K562 (cell line): ENCODE data around the gene PBX2. TPM values are rescaled to one million over a fixed set of nuclear protein-coding genes. Genes with fewer than 3 reads are reported as not detected.

Source experiments
- EP300 ChIP-seq: IDR thresholded peaks from 2 replicates; pipeline ENCODE4 v1.6.1; 2012; ENCODE audit warnings: low read length, improper control_type of control experiment
- HMG20A ChIP-seq: fragments of 450-650 bp; formaldehyde crosslinking; conservative IDR thresholded peaks from 2 replicates; pipeline ENCODE4 v1.4.0; 2020; ENCODE audit warnings: mild to moderate bottlenecking, mixed read lengths
- NFE2 ChIP-seq: IDR thresholded peaks from 2 replicates; pipeline ENCODE4 v1.6.1; 2014; ENCODE audit warnings: antibody characterized with exemption, low read depth
- NR2F6 ChIP-seq: fragments of 450-650 bp; formaldehyde crosslinking; IDR thresholded peaks from 2 replicates; pipeline ENCODE4 v1.4.0; 2020; ENCODE audit warnings: mild to moderate bottlenecking
- PHTF2 ChIP-seq: fragments of 250-450 bp; sonication (Bioruptor Pico); IDR thresholded peaks from 2 replicates; pipeline ENCODE4 v1.5.0; 2021; ENCODE audit warnings: mild to moderate bottlenecking
- PRMT5 ChIP-seq: sonication (generic); formaldehyde crosslinking; IDR thresholded peaks from 2 replicates; pipeline ENCODE4 v1.5.0; 2020; ENCODE audit warnings: missing genetic modification reagents
- SMARCE1 ChIP-seq: fragments of 450-650 bp; IDR thresholded peaks from 2 replicates; pipeline ENCODE4 v1.7.1; 2016; ENCODE audit warnings: mild to moderate bottlenecking
- ZNF175 ChIP-seq: fragments of 200-800 bp; sonication (Bioruptor generic); IDR thresholded peaks from 2 replicates; pipeline ENCODE4 v1.6.1; 2016; ENCODE audit warnings: low read depth, mild to moderate bottlenecking, missing genetic modification characterization, missing compliant biosample characterization
- ZNF347 ChIP-seq: fragments of 450-650 bp; formaldehyde crosslinking; IDR thresholded peaks from 2 replicates; pipeline ENCODE4 v1.4.0; 2020; ENCODE audit warnings: low read depth, mild to moderate bottlenecking, moderate library complexity
- ZNF766 ChIP-seq: fragments of 200-800 bp; sonication (Bioruptor generic); conservative IDR thresholded peaks from 2 replicates; pipeline ENCODE4 v1.6.1; 2016; ENCODE audit warnings: missing genetic modification characterization, missing compliant biosample characterization
- polyA plus RNA-seq, 8 experiments: library from polyadenylated mRNA; depleted of rRNA in 4 of 8; stranded (reverse) in 5 of 8; unstranded in 3 of 8; fragments of >200 nt; fragmentation: Nextera tagmentation in 2 of 8; fragmentation: Illumina TruSeq in 1 of 8; extraction: Ambion mirVana in 2 of 8; extraction: Trizol in 1 of 8; gene quantifications; 2 replicates each; pipeline versions ENCODE4 v1.2.1 to v1.2.3, GENCODE V29; 2011 to 2014; ENCODE audit warnings: inconsistent platforms in 1 of 8, missing spikeins in 1 of 8
- total RNA-seq, 7 experiments: library from RNA; depleted of rRNA in 6 of 7; stranded (reverse); fragments of >200 nt in 6 of 7; fragmentation: Illumina TruSeq in 2 of 7; extraction: Trizol in 2 of 7; gene quantifications; 2 replicates each; pipeline versions ENCODE4 v1.2.1 to v1.2.3, GENCODE V29; 2011 to 2021; ENCODE audit warnings: low replicate concordance in 1 of 7
- TF ChIP-seq, protein P1 (sequence below): fragments of 150-350 bp; IDR thresholded peaks from 2 replicates; pipeline ENCODE4 v1.6.1; 2014; ENCODE audit warnings: low read depth, mild to moderate bottlenecking, low read length, borderline replicate concordance
- TF ChIP-seq, protein P2 (sequence below): sonication (generic); IDR thresholded peaks from 2 replicates; pipeline ENCODE4 v1.6.1; 2016
- TF ChIP-seq, protein P3 (sequence below): fragments of 450-650 bp; IDR thresholded peaks from one replicate; pipeline ENCODE4 v1.6.1; 2018; ENCODE audit warnings: mild to moderate bottlenecking, moderate library complexity; ENCODE audit not compliant: partially characterized antibody
- TF ChIP-seq, protein P4 (sequence below), 3 experiments: fragments of 200-800 bp in 1 of 3; sonication (Bioruptor generic) in 1 of 3; sonication (generic) in 1 of 3; formaldehyde crosslinking in 1 of 3; IDR thresholded peaks; 2 replicates each; pipeline versions ENCODE4 v1.6.1 to v1.8.0; 2016 to 2022; ENCODE audit warnings: mild to moderate bottlenecking in 2 of 3, missing compliant biosample characterization in 2 of 3, missing genetic modification characterization in 2 of 3, missing genetic modification reagents in 1 of 3
- TF ChIP-seq, protein P5 (sequence below): sonication (generic); formaldehyde crosslinking; IDR thresholded peaks from 2 replicates; pipeline ENCODE4 v1.8.1; 2023; ENCODE audit warnings: missing genetic modification reagents, mild to moderate bottlenecking, borderline replicate concordance

PBX2 gene
- total and polyA plus RNA-seq, 9 of the 15 experiments (the other 6 are each of a cell fraction or from before 2014, with no cell fraction given) = 1.9 to 134 (median 62.5) TPM

DNA sequence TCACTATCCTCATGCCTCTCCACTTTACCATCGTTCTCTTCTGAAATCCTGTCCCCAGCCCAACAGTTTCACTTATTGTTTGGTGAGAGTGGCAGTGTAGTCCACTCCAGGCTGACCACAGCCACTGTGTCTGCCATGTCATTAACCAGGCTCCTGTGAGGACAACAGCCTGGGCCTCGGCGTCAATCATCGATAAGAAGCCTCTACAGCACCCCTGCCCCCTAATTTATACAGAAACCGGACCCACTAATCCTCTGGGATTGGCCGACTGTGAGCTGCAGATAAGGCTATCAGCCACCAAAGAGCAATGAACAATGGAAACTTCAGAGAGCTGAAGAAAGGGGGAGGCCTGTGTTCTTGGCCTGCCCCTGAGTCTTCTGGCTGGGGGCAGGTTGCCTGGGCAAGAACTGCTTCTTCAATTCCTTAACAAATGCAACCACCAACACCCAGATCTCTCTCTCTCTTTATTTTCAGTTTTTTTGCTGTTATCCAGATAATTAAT is 22.2 kb downstream of the PBX2 start (continued):
- TF ChIP-seq, protein P1, sequence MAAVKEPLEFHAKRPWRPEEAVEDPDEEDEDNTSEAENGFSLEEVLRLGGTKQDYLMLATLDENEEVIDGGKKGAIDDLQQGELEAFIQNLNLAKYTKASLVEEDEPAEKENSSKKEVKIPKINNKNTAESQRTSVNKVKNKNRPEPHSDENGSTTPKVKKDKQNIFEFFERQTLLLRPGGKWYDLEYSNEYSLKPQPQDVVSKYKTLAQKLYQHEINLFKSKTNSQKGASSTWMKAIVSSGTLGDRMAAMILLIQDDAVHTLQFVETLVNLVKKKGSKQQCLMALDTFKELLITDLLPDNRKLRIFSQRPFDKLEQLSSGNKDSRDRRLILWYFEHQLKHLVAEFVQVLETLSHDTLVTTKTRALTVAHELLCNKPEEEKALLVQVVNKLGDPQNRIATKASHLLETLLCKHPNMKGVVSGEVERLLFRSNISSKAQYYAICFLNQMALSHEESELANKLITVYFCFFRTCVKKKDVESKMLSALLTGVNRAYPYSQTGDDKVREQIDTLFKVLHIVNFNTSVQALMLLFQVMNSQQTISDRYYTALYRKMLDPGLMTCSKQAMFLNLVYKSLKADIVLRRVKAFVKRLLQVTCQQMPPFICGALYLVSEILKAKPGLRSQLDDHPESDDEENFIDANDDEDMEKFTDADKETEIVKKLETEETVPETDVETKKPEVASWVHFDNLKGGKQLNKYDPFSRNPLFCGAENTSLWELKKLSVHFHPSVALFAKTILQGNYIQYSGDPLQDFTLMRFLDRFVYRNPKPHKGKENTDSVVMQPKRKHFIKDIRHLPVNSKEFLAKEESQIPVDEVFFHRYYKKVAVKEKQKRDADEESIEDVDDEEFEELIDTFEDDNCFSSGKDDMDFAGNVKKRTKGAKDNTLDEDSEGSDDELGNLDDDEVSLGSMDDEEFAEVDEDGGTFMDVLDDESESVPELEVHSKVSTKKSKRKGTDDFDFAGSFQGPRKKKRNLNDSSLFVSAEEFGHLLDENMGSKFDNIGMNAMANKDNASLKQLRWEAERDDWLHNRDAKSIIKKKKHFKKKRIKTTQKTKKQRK = no peak
- TF ChIP-seq, protein P2, sequence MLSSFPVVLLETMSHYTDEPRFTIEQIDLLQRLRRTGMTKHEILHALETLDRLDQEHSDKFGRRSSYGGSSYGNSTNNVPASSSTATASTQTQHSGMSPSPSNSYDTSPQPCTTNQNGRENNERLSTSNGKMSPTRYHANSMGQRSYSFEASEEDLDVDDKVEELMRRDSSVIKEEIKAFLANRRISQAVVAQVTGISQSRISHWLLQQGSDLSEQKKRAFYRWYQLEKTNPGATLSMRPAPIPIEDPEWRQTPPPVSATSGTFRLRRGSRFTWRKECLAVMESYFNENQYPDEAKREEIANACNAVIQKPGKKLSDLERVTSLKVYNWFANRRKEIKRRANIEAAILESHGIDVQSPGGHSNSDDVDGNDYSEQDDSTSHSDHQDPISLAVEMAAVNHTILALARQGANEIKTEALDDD = no peak
- TF ChIP-seq ZNF347 (CRISPR knock-in tag) = no peak
- TF ChIP-seq PRMT5 = no peak
- TF ChIP-seq, protein P3, sequence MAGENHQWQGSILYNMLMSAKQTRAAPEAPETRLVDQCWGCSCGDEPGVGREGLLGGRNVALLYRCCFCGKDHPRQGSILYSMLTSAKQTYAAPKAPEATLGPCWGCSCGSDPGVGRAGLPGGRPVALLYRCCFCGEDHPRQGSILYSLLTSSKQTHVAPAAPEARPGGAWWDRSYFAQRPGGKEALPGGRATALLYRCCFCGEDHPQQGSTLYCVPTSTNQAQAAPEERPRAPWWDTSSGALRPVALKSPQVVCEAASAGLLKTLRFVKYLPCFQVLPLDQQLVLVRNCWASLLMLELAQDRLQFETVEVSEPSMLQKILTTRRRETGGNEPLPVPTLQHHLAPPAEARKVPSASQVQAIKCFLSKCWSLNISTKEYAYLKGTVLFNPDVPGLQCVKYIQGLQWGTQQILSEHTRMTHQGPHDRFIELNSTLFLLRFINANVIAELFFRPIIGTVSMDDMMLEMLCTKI = no peak
- TF ChIP-seq NR2F6 (CRISPR knock-in tag) = no peak
- TF ChIP-seq, protein P4, sequence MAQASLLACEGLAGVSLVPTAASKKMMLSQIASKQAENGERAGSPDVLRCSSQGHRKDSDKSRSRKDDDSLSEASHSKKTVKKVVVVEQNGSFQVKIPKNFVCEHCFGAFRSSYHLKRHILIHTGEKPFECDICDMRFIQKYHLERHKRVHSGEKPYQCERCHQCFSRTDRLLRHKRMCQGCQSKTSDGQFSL (CRISPR knock-in tag; IDR thresholded peaks at IDR 0.05) = no peak
- TF ChIP-seq, protein P4 (tag; IDR thresholded peaks at IDR 0.05) = no peak; a peak in 1 of 4 replicates
- TF ChIP-seq SMARCE1 = peak; percentile 94
- TF ChIP-seq PHTF2 (CRISPR knock-in tag) = no peak
- peak; percentile 95 for TF ChIP-seq ZNF766 (CRISPR knock-in tag)
- TF ChIP-seq HMG20A (CRISPR knock-in tag) = no peak
- 0 out of 2 replicates have a peak, but pooled peaks have one; percentile 47 for TF ChIP-seq ZNF175 (CRISPR knock-in tag)
- TF ChIP-seq NFE2 = peak; percentile 52; the same call in 1 of the 2 replicates
- peak; percentile 95 for TF ChIP-seq EP300
- TF ChIP-seq, protein P5, sequence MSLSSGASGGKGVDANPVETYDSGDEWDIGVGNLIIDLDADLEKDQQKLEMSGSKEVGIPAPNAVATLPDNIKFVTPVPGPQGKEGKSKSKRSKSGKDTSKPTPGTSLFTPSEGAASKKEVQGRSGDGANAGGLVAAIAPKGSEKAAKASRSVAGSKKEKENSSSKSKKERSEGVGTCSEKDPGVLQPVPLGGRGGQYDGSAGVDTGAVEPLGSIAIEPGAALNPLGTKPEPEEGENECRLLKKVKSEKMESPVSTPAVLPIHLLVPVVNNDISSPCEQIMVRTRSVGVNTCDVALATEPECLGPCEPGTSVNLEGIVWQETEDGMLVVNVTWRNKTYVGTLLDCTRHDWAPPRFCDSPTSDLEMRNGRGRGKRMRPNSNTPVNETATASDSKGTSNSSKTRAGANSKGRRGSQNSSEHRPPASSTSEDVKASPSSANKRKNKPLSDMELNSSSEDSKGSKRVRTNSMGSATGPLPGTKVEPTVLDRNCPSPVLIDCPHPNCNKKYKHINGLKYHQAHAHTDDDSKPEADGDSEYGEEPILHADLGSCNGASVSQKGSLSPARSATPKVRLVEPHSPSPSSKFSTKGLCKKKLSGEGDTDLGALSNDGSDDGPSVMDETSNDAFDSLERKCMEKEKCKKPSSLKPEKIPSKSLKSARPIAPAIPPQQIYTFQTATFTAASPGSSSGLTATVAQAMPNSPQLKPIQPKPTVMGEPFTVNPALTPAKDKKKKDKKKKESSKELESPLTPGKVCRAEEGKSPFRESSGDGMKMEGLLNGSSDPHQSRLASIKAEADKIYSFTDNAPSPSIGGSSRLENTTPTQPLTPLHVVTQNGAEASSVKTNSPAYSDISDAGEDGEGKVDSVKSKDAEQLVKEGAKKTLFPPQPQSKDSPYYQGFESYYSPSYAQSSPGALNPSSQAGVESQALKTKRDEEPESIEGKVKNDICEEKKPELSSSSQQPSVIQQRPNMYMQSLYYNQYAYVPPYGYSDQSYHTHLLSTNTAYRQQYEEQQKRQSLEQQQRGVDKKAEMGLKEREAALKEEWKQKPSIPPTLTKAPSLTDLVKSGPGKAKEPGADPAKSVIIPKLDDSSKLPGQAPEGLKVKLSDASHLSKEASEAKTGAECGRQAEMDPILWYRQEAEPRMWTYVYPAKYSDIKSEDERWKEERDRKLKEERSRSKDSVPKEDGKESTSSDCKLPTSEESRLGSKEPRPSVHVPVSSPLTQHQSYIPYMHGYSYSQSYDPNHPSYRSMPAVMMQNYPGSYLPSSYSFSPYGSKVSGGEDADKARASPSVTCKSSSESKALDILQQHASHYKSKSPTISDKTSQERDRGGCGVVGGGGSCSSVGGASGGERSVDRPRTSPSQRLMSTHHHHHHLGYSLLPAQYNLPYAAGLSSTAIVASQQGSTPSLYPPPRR = no peak
